Progenitor cell of endocrine pancreas (in vitro differentiated cells): Measurements from ENCODE around the gene SYTL3. TPM values are rescaled to one million over a fixed set of nuclear protein-coding genes. Genes with fewer than 3 reads are reported as not detected.
"Not testable (repeated sequence)": the region's sequence is repeated elsewhere in the genome, so short reads cannot be mapped to it uniquely, and the experiment has no call there.

ENCODE experiments used
- DNase-seq: peaks from one replicate; pipeline ENCODE4 v3.0.0; 2021; ENCODE audit warnings: low spot score; ENCODE audit not compliant: unreplicated experiment
- H3K27ac Mint-ChIP-seq: 2 replicates; pipeline ENCODE4 v1.8.0; 2021; ENCODE audit warnings: mild to moderate bottlenecking, moderate library complexity, mixed read lengths
- H3K27me3 Mint-ChIP-seq: 2 replicates; pipeline ENCODE4 v1.8.0; 2021; ENCODE audit warnings: mixed read lengths
- H3K36me3 Mint-ChIP-seq: 2 replicates; pipeline ENCODE4 v1.8.0; 2022; ENCODE audit warnings: mixed read lengths; ENCODE audit not compliant: insufficient read depth
- H3K4me1 Mint-ChIP-seq: 2 replicates; pipeline ENCODE4 v1.8.0; 2021; ENCODE audit warnings: low read depth, mixed read lengths
- H3K4me3 Mint-ChIP-seq: 2 replicates; pipeline ENCODE4 v1.8.0; 2021; ENCODE audit warnings: low read depth, mild to moderate bottlenecking, moderate library complexity, mixed read lengths
- H3K9me3 Mint-ChIP-seq: 2 replicates; pipeline ENCODE4 v1.8.0; 2021; ENCODE audit warnings: low read depth, mixed read lengths
- total RNA-seq: library from RNA; stranded (reverse); gene quantifications from 2 replicates; pipeline ENCODE4 v1.2.1, GENCODE V29; 2021
- TF ChIP-seq, protein P1 (sequence below): fragments of 200-600 bp; sonication (generic); IDR thresholded peaks from one replicate; pipeline ENCODE4 v1.5.0; 2021; ENCODE audit warnings: antibody characterized with exemption, mild to moderate bottlenecking; ENCODE audit not compliant: unreplicated experiment

SYTL3 gene
- total RNA-seq, 1 donor from 2014 or later = 2.1 TPM

DNA sequence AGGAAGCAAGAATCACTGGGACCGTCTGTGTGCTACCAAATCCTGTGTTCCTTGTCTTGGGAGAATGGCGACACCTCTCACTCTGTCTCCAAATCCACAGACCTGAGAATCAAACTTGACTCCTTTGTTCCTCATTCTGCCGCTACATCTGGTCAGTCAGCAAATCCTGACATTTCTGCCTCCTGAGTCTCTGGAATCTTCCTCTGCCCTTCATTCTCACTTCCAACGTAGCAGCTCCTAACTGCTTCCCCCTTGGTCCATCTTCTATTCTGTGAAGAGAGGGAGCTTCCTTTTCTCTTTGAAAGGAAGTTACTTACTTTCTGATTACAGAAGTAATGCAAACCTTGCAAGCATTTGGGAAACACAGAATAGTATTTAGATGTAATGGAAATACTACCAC is 37.7 kb downstream of the SYTL3 start:
- no peaks in the 10 kb centered on the region for H3K9me3 Mint-ChIP-seq
- H3K4me1 Mint-ChIP-seq = peaks cover 10% of the 10 kb centered on the region
- no peak overlapping the region for H3K27ac Mint-ChIP-seq
- no peak for DNase-seq
- no peak overlapping the region for H3K4me3 Mint-ChIP-seq
- TF ChIP-seq, protein P1, sequence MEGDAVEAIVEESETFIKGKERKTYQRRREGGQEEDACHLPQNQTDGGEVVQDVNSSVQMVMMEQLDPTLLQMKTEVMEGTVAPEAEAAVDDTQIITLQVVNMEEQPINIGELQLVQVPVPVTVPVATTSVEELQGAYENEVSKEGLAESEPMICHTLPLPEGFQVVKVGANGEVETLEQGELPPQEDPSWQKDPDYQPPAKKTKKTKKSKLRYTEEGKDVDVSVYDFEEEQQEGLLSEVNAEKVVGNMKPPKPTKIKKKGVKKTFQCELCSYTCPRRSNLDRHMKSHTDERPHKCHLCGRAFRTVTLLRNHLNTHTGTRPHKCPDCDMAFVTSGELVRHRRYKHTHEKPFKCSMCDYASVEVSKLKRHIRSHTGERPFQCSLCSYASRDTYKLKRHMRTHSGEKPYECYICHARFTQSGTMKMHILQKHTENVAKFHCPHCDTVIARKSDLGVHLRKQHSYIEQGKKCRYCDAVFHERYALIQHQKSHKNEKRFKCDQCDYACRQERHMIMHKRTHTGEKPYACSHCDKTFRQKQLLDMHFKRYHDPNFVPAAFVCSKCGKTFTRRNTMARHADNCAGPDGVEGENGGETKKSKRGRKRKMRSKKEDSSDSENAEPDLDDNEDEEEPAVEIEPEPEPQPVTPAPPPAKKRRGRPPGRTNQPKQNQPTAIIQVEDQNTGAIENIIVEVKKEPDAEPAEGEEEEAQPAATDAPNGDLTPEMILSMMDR = no peak
- no peaks in the 10 kb centered on the region for H3K36me3 Mint-ChIP-seq
- peaks cover 5% of the 10 kb centered on the region for H3K27me3 Mint-ChIP-seq

DNA sequence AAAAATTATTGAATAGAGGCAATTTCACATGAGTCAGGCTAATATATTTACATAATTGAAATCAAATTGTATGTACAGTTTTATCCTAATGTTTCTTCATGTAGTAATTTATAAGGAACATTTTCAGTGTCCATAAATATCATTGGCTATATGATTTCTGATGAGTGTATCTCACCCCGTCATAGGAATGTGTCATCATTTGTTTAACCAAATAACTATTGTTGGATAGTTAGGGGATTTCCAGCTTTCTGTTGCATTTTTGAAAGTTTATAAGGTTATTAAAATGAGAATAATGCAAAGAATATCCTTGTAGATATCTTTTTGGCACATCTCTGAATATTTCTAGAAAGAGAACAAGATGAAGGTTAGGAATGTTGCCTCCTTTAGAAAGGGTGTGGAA is 39.0 kb downstream of the SYTL3 start:
- DNase-seq = no peak
- no peak overlapping the region for H3K4me3 Mint-ChIP-seq
- H3K9me3 Mint-ChIP-seq = no peaks in the 10 kb centered on the region
- H3K36me3 Mint-ChIP-seq = no peaks in the 10 kb centered on the region
- peaks cover 5% of the 10 kb centered on the region for H3K27me3 Mint-ChIP-seq
- TF ChIP-seq, protein P1 = no peak
- no peak overlapping the region for H3K27ac Mint-ChIP-seq
- H3K4me1 Mint-ChIP-seq = peaks cover 10% of the 10 kb centered on the region

DNA sequence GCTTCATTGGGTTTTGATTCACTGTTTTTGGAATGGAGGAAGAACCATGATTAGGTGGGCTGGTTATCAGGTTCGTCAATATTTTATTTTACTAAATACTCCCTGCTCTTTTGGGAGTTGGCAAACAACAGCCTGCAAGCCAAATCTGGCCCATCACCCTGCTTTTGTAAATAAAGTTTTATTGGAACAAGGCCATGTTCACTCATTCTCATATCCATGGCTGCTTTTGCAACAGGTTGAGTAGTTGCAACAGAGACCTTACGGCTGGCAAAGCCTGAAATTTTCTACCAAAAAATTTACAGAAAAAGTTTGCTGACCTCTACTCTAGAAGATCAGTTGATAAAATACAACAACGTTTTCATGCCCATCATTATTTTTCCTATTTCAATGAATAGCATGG is 45.1 kb downstream of the SYTL3 start:
- no peaks in the 10 kb centered on the region for H3K9me3 Mint-ChIP-seq
- no peaks in the 10 kb centered on the region for H3K27me3 Mint-ChIP-seq
- TF ChIP-seq, protein P1 = no peak
- peaks cover 1% of the 10 kb centered on the region for H3K4me1 Mint-ChIP-seq
- no peaks in the 10 kb centered on the region for H3K36me3 Mint-ChIP-seq
- H3K27ac Mint-ChIP-seq = no peak overlapping the region
- DNase-seq = no peak
- no peak overlapping the region for H3K4me3 Mint-ChIP-seq

DNA sequence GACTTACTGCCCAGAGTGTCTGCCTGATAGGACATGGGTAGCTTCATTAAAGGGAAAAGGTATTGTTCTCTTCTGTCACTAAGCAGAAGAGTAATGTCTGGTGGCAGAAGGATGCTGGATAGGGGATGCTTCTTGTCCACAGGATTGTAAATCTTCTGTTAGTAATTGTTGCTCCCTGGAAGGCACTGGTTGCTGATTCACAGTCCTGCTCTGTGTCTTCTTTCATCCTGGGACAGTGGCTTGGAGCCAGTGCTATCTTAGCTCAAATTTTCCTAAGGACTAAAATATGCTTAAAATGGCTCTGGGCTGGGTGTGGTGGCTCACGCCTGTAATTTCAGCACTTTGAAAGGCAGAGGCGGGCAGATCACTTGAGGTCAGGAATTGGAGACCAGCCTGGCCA is 48.0 kb downstream of the SYTL3 start:
- Mint-ChIP-seq H3K27ac (no peak overlapping the region), H3K27me3 (no peaks in the 10 kb centered on the region), H3K9me3 (no peaks in the 10 kb centered on the region), H3K36me3 (no peaks in the 10 kb centered on the region), H3K4me3 (no peak overlapping the region), H3K4me1 (no peaks in the 10 kb centered on the region)
- no peak for DNase-seq
- TF ChIP-seq, protein P1 = no peak

DNA sequence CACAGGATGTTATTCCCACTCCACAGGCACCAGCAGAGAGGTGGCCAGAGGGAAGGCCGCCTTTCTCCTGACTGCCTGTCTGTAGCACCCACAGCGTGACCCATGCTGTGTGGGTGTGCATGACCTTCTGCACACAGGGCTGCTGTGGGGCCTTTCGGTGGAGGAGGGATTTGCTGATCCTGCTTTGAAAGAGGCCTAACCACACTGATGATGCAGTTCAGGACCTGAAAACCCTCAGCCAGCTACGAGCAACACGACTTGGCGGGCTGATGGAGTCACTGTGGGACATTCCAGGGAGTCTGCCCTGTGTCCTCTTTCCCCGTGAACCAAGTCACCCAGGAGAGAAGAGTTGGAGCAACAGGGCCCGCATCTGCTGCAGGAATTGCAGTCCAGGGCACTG is 49.1 kb downstream of the SYTL3 start:
- DNase-seq = no peak
- H3K27me3 Mint-ChIP-seq = no peaks in the 10 kb centered on the region
- H3K4me3 Mint-ChIP-seq = no peak overlapping the region
- TF ChIP-seq, protein P1 = no peak
- H3K4me1 Mint-ChIP-seq = no peaks in the 10 kb centered on the region
- H3K27ac Mint-ChIP-seq = no peak overlapping the region
- no peaks in the 10 kb centered on the region for H3K36me3 Mint-ChIP-seq
- H3K9me3 Mint-ChIP-seq = no peaks in the 10 kb centered on the region

DNA sequence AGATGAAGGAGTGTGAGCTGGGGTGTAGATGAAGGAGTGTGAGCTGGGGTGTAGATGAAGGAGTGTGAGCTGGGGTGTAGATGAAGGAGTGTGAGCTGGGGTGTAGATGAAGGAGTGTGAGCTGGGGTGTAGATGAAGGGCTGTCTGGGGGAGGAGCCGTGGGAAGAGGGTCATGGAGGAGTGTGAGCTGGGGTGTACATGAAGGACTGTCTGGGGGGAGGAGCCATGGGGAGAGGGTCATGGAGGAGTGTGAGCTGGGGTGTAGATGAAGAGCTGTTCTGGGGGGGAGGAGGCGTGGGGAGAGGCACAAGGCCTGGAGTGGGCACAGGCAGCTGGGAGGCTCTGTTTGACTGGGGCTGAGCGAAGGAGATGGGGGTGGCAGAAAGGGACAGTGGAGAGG is 51.4 kb downstream of the SYTL3 start:
- not testable (repeated sequence) for DNase-seq, H3K4me1 Mint-ChIP-seq, H3K27me3 Mint-ChIP-seq, H3K36me3 Mint-ChIP-seq, H3K4me3 Mint-ChIP-seq, H3K27ac Mint-ChIP-seq, H3K9me3 Mint-ChIP-seq
